Trophoblast cell (in vitro differentiated cells and primary cell): Measurements from ENCODE around the gene SAPCD2.

Experiments
- DNase-seq, 2 donors: peaks; one replicate each; pipeline ENCODE4 v3.0.0-alpha.2; 2016
- H2AFZ ChIP-seq: 2 replicates; pipeline ENCODE4 v1.6.1; 2013; ENCODE audit warnings: low read length, moderate library complexity, mild to moderate bottlenecking; ENCODE audit not compliant: insufficient read depth, poor library complexity
- H2AK5ac ChIP-seq: 2 replicates; pipeline ENCODE4 v1.6.1; 2013; ENCODE audit warnings: mild to moderate bottlenecking, low read length
- H2BK120ac ChIP-seq: 2 replicates; pipeline ENCODE4 v1.6.1; 2013; ENCODE audit warnings: low read length, mild to moderate bottlenecking, moderate library complexity; ENCODE audit not compliant: insufficient read depth, poor library complexity
- H2BK12ac ChIP-seq: 2 replicates; pipeline ENCODE4 v1.6.1; 2013; ENCODE audit warnings: mild to moderate bottlenecking, low read length, moderate library complexity
- H2BK5ac ChIP-seq: 2 replicates; pipeline ENCODE4 v1.6.1; 2013; ENCODE audit warnings: low read length, low read depth, moderate library complexity, mild to moderate bottlenecking; ENCODE audit not compliant: poor library complexity
- H3K14ac ChIP-seq: 2 replicates; pipeline ENCODE4 v1.6.1; 2013; ENCODE audit warnings: mild to moderate bottlenecking, low read length
- H3K18ac ChIP-seq: 2 replicates; pipeline ENCODE4 v1.6.1; 2013; ENCODE audit warnings: mild to moderate bottlenecking, low read length
- H3K23ac ChIP-seq: 2 replicates; pipeline ENCODE4 v1.6.1; 2013; ENCODE audit warnings: low read length
- H3K27ac ChIP-seq: 2 replicates; pipeline ENCODE4 v1.5.1; 2013; ENCODE audit warnings: low read depth, mild to moderate bottlenecking, inconsistent platforms, low read length, moderate library complexity
- H3K27me3 ChIP-seq: 2 replicates; pipeline ENCODE4 v1.6.1; 2013; ENCODE audit warnings: inconsistent platforms, mild to moderate bottlenecking, low read length, moderate library complexity; ENCODE audit not compliant: insufficient read depth
- H3K36me3 ChIP-seq, 2 experiments: 1 replicate in 1 of 2; 2 replicates in 1 of 2; pipeline ENCODE4 v1.6.1; 2013; ENCODE audit warnings: low read length in 2 of 2, mild to moderate bottlenecking in 2 of 2, moderate library complexity in 1 of 2; ENCODE audit not compliant: insufficient read depth in 2 of 2, control insufficient read depth in 1 of 2
- H3K4ac ChIP-seq: 2 replicates; pipeline ENCODE4 v1.6.1; 2013; ENCODE audit warnings: low read depth, mild to moderate bottlenecking, low read length, moderate library complexity
- H3K4me1 ChIP-seq, 2 experiments: 1 replicate in 1 of 2; 2 replicates in 1 of 2; pipeline ENCODE4 v1.6.1; 2013; ENCODE audit warnings: low read length in 2 of 2, mild to moderate bottlenecking in 2 of 2, moderate library complexity in 1 of 2; ENCODE audit not compliant: insufficient read depth in 2 of 2, control insufficient read depth in 1 of 2
- H3K4me2 ChIP-seq: 2 replicates; pipeline ENCODE4 v1.6.1; 2013; ENCODE audit warnings: inconsistent platforms, mild to moderate bottlenecking, low read length, moderate library complexity
- H3K4me3 ChIP-seq: 2 replicates; pipeline ENCODE4 v1.5.1; 2013; ENCODE audit warnings: mild to moderate bottlenecking, low read depth, low read length, inconsistent platforms
- H3K79me1 ChIP-seq: one replicate; pipeline ENCODE4 v1.6.1; 2013; ENCODE audit warnings: low read length
- H3K79me2 ChIP-seq: 2 replicates; pipeline ENCODE4 v1.6.1; 2013; ENCODE audit warnings: low read length, mild to moderate bottlenecking; ENCODE audit not compliant: control insufficient read depth, insufficient read depth, poor library complexity
- H3K9ac ChIP-seq: 2 replicates; pipeline ENCODE4 v1.6.1; 2013; ENCODE audit warnings: mild to moderate bottlenecking, low read length
- H3K9me3 ChIP-seq: 2 replicates; pipeline ENCODE4 v1.6.1; 2013; ENCODE audit warnings: low read depth, mild to moderate bottlenecking, control low read depth, inconsistent platforms, low read length; ENCODE audit not compliant: insufficient read depth
- H4K12ac ChIP-seq: 2 replicates; pipeline ENCODE4 v1.6.1; 2013; ENCODE audit warnings: low read depth, mild to moderate bottlenecking, low read length, moderate library complexity
- H4K8ac ChIP-seq: 2 replicates; pipeline ENCODE4 v1.6.1; 2013; ENCODE audit warnings: low read depth, mild to moderate bottlenecking, low read length, moderate library complexity
- H4K91ac ChIP-seq: one replicate; pipeline ENCODE4 v1.6.1; 2013; ENCODE audit warnings: low read depth, mild to moderate bottlenecking, low read length, moderate library complexity
- WGBS: extraction: QIAGEN DNeasy Blood & Tissue Kit; methylation state at CpG from one replicate; pipeline ENCODE4 v1.1.7; 2013; ENCODE audit warnings: missing lambda C conversion rate; ENCODE audit not compliant: insufficient read length, insufficient coverage; ENCODE audit errors: extremely low coverage; 5-methylcytosine and 5-hydroxymethylcytosine counted together

The SAPCD2 gene

DNA sequence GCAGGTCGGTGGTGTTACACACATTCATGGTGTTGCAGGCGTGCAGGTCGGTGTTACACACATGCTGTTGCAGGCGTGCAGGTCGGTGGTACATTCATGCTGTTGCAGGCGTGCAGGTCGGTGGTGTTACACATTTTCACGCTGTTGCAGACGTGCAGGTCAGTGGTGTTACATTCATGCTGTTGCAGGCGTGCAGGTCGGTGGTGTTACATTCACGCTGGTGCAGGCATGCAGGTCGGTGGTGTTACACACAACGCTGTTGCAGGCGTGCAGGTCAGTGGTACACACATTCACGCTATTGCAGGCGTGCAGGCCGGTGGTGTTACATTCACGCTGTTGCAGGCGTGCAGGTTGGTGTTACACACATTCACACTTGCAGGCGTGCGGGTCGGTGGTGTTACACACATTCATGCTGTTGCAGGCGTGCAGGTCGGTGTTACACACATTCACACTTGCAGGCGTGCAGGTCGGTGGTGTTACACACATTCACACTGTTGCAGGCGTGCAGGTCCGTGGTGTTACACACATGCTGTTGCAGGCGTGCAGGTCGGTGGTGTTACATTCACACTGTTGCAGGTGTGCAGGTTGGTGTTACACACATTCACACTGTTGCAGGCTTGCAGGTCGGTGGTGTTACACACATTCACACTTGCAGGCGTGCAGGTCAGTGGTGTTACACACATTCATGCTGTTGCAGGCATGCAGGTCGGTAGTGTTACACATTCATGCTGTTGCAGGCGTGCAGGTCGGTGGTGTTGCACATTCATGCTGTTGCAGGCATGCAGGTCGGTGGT, 33.0 kb upstream of the SAPCD2 start:
- no peak overlapping the region for H3K4me2 ChIP-seq
- H2AK5ac ChIP-seq = no peak overlapping the region
- no peak overlapping the region for H3K4ac ChIP-seq
- H3K27ac ChIP-seq = no peak overlapping the region
- no peak overlapping the region for H3K23ac ChIP-seq
- DNase-seq = no peak
- peaks cover 83 to 88% of the 10 kb centered on the region in 2 experiments for H3K36me3 ChIP-seq
- no CpG with 5 or more reads among the region's 37 CpGs for WGBS
- no peak overlapping the region for H3K18ac ChIP-seq
- H3K27me3 ChIP-seq = no peaks in the 10 kb centered on the region
- H2BK120ac ChIP-seq = no peak overlapping the region
- no peak overlapping the region for H4K8ac ChIP-seq
- peak overlapping the region; percentile 37 for H3K4me3 ChIP-seq
- no peaks in the 10 kb centered on the region for H3K79me1 ChIP-seq
- no peak overlapping the region for H3K9ac ChIP-seq
- no peaks in the 10 kb centered on the region for H3K4me1 ChIP-seq
- no peak overlapping the region for H2AFZ ChIP-seq
- H4K12ac ChIP-seq = no peak overlapping the region
- H2BK12ac ChIP-seq = no peak overlapping the region
- peaks cover 25% of the 10 kb centered on the region for H3K9me3 ChIP-seq
- H4K91ac ChIP-seq = no peak overlapping the region
- no peak overlapping the region for H3K14ac ChIP-seq
- no peak overlapping the region for H2BK5ac ChIP-seq
- no peaks in the 10 kb centered on the region for H3K79me2 ChIP-seq

DNA sequence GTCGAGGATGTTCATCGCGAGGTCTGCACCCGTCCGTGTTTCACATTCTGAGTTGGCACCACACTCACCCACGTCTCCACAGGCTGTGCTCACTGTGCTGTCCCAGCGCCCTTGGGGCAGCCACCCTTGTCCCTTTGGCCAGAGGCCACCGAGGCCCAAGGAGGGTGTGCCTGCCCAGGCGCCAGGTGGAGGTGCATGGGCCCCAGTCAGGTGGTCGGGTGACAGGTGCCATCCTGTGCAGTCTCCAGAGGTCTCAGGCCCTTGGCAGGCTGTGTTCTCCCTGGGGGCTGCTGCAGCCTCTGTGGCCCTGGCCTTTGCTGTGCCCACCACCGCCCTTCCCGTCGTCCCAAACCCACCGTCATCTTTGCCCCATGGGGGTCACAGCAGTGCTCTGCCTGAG, 28.9 kb upstream of the SAPCD2 start:
- no peaks in the 10 kb centered on the region for H3K79me2 ChIP-seq
- no CpG with 5 or more reads among the region's 14 CpGs for WGBS

DNA sequence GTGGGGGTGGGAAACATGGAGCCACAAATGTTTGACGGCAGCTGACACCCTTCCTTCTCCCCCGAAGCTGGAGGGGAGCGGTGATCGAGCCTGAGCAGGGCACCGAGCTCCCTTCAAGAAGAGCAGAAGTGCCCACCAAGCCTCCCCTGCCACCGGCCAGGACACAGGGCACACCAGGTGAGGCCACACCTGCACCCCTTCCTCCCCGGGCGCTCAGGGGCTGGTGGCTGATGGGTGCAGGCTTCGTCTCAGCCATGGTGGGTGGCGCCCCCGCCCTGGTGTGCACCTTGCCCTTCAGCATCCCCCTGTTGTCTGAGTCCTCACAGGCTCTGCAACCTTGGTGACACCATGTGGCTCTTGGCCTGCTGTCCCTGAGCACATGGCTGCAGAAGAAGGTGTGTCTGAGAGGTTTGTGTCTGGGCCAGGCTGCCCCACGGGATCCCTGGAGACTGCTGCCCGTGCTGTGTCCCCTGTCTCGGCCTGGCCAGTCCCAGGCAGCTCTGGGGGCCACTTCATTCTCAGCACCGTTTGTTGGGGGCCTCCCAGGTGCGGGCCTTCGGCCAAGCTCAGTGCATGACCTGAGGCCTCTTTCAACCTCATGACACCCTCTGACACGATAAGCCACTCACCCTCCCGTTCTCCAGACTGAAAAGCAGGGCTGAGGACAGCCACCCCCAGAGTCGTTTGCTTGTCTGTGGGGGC, 27.6 kb upstream of the SAPCD2 start:
- Histone ChIP-seq H4K91ac (no peak overlapping the region), H2BK5ac (no peak overlapping the region), H3K4me1 (no peaks in the 10 kb centered on the region), H3K27ac (no peak overlapping the region), H4K12ac (no peak overlapping the region), H3K18ac (no peak overlapping the region), H2BK12ac (no peak overlapping the region), H3K27me3 (no peaks in the 10 kb centered on the region), H3K9ac (no peak overlapping the region), H2AK5ac (no peak overlapping the region), H3K9me3 (peaks cover 14% of the 10 kb centered on the region), H3K23ac (no peak overlapping the region), H2AFZ (no peak overlapping the region), H2BK120ac (no peak overlapping the region), H3K4me3 (no peak overlapping the region), H3K79me1 (no peaks in the 10 kb centered on the region), H3K79me2 (no peaks in the 10 kb centered on the region), H3K14ac (no peak overlapping the region), H3K4ac (no peak overlapping the region), H3K36me3 (peaks cover 62 to 69% of the 10 kb centered on the region in 2 experiments), H3K4me2 (no peak overlapping the region), H4K8ac (no peak overlapping the region)
- no CpG with 5 or more reads among the region's 20 CpGs for WGBS
- no peak for DNase-seq

More for the DNA sequence above, 28.9 kb upstream of the SAPCD2 start:
- Histone ChIP-seq H4K12ac (no peak overlapping the region), H3K4me1 (no peaks in the 10 kb centered on the region), H3K23ac (no peak overlapping the region), H3K79me1 (no peaks in the 10 kb centered on the region), H2AK5ac (no peak overlapping the region), H3K36me3 (peaks cover 73 to 79% of the 10 kb centered on the region in 2 experiments), H3K27me3 (no peaks in the 10 kb centered on the region), H3K18ac (no peak overlapping the region), H2AFZ (no peak overlapping the region), H2BK12ac (no peak overlapping the region), H2BK5ac (no peak overlapping the region), H3K27ac (no peak overlapping the region), H3K4ac (no peak overlapping the region), H2BK120ac (no peak overlapping the region), H3K14ac (no peak overlapping the region), H3K4me3 (no peak overlapping the region), H3K4me2 (no peak overlapping the region), H4K91ac (no peak overlapping the region), H4K8ac (no peak overlapping the region), H3K9me3 (peaks cover 23% of the 10 kb centered on the region), H3K9ac (no peak overlapping the region)
- DNase-seq = no peak

DNA sequence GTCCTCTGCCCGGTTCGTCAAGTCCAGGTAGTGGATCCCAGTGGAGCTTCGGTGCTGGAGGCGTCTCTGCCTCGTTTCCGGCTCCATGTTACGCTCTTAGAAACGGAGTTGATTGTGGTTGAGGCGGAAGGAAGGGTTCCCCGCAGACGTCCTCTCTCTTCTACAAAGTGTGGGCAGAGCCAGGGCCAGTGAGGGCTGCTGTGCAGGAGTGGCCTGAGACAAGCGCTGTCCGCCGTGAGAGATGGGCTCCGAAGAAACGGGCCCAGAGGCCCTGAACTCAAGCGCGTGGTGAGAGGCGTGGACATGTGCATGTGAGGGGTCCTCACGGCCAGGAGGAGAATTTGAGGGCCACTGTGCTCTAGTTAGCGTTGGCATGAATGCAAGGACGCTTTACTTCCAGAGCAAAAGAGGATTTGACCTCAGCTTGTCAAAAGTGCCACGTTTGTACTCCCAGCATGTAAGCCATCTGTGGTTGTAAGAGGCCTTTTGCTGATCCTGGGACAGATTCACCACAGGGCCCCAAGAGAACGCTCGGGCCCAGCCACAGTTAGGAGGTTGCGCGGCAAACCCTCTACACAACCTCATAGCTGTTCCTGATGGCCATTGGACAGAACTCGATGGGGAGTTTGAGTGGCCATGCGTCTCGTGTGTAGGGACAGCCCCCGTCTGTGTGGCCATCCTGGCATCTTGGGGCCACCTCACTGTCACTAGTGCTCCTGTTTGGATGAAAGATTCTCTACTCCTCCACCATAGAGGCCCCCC, 26.6 kb upstream of the SAPCD2 start:
- Histone ChIP-seq H2BK12ac (no peak overlapping the region), H2BK5ac (no peak overlapping the region), H3K9me3 (peaks cover 4% of the 10 kb centered on the region)

More for the DNA sequence above, 26.6 kb upstream of the SAPCD2 start:
- H3K23ac ChIP-seq = no peak overlapping the region
- no peak overlapping the region for H3K18ac ChIP-seq
- H4K8ac ChIP-seq = no peak overlapping the region
- H2BK120ac ChIP-seq = no peak overlapping the region
- no peak for DNase-seq
- no peak overlapping the region for H3K27ac ChIP-seq
- H3K4ac ChIP-seq = no peak overlapping the region
- no peak overlapping the region for H4K91ac ChIP-seq
- H3K27me3 ChIP-seq = no peaks in the 10 kb centered on the region
- no peak overlapping the region for H2AK5ac ChIP-seq
- H2AFZ ChIP-seq = no peak overlapping the region
- H3K79me1 ChIP-seq = no peaks in the 10 kb centered on the region
- H4K12ac ChIP-seq = no peak overlapping the region
- WGBS = no CpG with 5 or more reads among the region's 31 CpGs
- no peaks in the 10 kb centered on the region for H3K4me1 ChIP-seq
- H3K9ac ChIP-seq = peak overlapping the region; percentile 20
- H3K4me3 ChIP-seq = no peak overlapping the region
- H3K14ac ChIP-seq = no peak overlapping the region
- H3K4me2 ChIP-seq = no peak overlapping the region
- H3K79me2 ChIP-seq = no peaks in the 10 kb centered on the region
- H3K36me3 ChIP-seq = peaks cover 54 to 60% of the 10 kb centered on the region in 2 experiments
